ENCODE data around the gene RAB4A.
"Not testable (repeated sequence)": the region's sequence is repeated elsewhere in the genome, so short reads cannot be mapped to it uniquely, and the experiment has no call there.

RAB4A gene

DNA sequence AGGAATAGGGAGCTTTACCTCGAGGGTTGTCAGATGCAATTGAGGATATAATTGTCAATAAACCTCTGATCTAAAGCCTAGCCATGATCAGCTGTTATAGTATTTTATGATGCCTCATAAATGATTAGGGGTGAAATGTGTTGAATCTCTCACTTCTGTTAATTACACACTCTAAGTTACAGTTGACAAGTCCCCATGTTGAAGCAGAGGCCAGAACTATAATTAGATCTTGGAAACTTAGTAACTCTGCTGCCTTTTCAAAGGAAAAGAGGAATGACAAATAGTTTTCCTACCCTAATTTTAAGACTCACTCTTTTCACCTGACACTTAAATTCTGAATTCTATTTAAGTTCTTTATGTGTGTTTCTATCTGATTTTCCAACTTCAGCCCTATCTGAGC is 38.2 kb downstream of the RAB4A start:
- FAIRE-seq (no peak), DNase-seq (ENCODE audit: insufficient read length, low spot score) (no peak)
- no peak for TF ChIP-seq POLR2A (IDR thresholded peaks at IDR 0.05; ENCODE audit: low read depth, low read length)

DNA sequence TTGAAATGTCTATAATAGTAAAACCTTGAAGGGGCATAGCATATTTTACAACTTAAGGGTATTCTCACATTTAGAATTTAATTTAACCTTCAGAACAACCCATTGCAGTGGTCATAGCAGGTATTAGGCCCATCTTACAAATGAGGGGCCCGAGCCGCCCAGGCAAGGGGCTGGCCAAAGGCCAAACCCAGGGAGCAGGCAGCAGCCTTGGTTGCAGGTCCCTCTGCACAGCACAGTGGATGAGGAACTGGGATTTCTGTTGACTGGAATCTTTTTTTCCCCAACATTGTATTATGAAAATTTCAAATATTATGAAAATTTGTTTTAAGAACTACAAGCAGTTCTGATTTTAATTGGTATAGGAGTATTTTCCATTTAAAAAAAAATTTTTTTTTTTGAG is 38.8 kb downstream of the RAB4A start:
- DNase-seq (ENCODE audit: insufficient read length, low spot score) (no peak), FAIRE-seq (no peak)
- TF ChIP-seq POLR2A (IDR thresholded peaks at IDR 0.05; ENCODE audit: low read depth, low read length): no peak

DNA sequence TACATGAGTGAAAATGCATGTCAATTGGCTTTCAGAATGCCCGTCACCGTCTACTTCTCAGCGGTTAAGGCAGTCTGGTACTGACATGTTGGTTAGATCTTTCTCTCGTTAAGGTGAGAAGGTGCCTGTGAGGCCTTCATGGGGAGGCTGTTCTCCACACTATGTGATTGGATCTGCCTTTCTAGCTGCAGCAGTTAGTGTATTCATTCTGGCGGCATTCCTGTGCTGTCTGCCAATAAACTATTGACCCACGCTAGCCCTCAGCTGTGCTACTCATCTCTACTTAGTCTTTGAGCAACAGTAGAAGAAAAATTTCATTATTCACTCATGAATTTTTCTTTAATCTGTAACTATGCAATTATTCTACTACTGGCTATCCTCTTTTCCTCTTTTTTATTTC is 39.9 kb downstream of the RAB4A start:
- no peak for TF ChIP-seq POLR2A (IDR thresholded peaks at IDR 0.05; ENCODE audit: low read depth, low read length)
- DNase-seq (ENCODE audit: insufficient read length, low spot score): no peak
- no peak for FAIRE-seq

DNA sequence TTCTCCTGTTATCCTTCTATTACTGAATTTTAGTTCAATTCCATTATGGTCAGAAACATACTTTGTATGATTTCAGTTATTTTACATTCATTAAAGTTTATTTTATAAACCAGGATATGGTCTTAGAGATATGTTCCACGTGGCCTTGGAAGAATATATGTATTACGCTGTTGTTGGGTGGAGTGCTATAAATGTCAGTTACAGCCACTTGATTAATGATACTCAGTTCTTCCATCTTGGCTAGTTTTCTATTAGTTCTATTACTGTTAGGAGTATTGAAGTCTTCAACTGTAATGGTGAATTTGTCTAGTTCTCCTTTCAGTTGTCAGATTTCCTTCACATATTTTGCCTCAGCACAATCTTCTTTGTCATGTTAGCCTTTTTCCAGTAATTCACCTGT is 45.3 kb downstream of the RAB4A start:
- DNase-seq (ENCODE audit: insufficient read length, low spot score): no peak
- FAIRE-seq: no peak
- no peak for TF ChIP-seq POLR2A (IDR thresholded peaks at IDR 0.05; ENCODE audit: low read depth, low read length)

DNA sequence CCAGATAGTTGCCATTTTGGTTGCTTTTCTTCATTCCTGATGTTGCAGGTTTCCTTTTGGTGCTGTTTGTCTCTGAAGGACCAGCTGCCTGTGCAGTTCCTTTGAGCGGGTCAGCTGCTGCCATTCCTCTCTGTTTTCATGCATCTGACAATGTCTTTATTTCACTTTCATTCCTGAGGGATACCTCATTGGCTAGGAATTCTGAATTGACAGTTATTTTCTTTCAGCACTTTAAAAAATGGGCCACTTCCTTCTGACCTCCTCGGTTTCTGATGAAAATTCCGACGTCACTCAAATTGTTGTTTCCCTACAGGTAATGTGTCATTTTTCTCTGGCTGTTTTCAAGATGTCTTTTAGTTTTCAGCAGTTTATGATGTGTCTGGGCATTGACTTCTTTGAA is 47.1 kb downstream of the RAB4A start:
- DNase-seq (ENCODE audit: insufficient read length, low spot score) (no peak), FAIRE-seq (no peak)

DNA sequence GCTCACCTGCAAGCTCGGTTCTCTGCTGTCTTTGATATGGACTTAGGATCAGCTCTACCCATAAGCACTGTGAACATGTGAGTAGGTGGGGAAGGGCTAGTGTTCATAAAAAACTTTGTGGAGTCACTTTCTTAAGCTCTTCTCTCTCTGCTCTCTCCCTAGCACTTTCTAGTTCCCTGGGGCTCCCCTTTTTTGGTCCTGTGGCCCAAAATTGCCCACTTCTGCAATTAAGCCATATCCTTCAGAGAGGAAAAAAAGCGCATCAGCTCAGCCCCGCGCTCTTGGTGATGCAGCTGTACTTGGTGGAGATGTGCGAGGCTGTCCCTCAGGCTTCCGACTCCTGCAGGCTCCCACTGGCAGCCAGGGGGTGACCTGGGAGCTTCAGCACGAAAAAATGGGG is 48.6 kb downstream of the RAB4A start:
- no peak for TF ChIP-seq POLR2A (IDR thresholded peaks at IDR 0.05; ENCODE audit: low read depth, low read length)
- no peak for DNase-seq (ENCODE audit: insufficient read length, low spot score)
- no peak for FAIRE-seq

More for the DNA sequence above, 47.1 kb downstream of the RAB4A start:
- TF ChIP-seq POLR2A (IDR thresholded peaks at IDR 0.05; ENCODE audit: low read depth, low read length): no peak

DNA sequence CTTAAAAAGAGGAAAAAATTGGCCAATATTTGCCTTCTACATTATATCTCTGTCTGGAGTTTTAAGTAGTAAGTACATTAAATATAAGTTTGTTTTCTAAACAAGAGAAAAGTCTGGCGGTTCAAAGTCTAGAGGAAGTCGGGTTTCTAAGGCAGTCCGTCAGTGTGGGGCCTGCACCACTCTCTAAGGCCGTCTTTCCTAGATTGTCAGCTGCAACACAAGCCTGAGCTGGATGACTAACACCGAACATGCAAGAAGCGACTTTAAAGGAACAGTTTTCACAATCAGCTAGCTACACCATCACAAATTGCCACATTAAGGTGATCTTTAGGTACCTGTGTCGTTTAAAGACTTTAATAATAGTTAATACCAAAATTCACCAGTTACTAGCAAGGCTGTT is 52.3 kb downstream of the RAB4A start:
- no peak for FAIRE-seq
- TF ChIP-seq POLR2A (IDR thresholded peaks at IDR 0.05; ENCODE audit: low read depth, low read length): no peak

DNA sequence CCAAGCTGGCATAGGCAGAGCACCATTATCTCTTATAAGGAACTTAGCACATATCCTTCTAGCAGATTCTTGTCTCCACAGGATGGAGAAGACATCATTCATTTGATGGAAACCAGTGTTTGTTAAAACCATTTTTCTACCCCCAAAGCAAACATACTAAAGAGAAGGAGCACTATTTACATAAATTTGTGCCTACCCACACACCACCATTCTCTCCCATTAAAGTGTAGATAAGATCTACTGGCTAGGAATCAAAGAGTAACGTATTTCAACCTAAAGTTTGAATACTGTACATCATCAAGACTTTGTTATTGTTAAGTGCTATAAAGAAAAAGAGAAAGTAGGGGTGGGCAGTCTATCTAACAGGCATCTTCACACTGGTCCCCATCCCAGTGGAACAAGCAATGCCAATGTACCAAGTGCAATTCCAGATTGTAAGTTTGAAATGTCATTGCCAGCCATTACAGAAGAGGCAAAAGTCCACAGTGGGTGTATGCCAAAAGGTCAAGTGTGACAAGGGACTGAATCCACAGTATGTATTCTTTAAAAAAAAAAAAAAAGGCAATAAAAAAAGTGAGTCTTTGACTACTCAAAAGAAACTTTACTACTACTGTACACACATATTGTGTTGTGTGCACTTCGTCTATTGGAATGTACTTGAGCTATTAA is 53.1 kb downstream of the RAB4A start:
- no peak for TF ChIP-seq POLR2A (IDR thresholded peaks at IDR 0.05; ENCODE audit: low read depth, low read length)
- no peak for FAIRE-seq

More for the DNA sequence above, 52.3 kb downstream of the RAB4A start:
- DNase-seq (ENCODE audit: insufficient read length, low spot score): no peak

DNA sequence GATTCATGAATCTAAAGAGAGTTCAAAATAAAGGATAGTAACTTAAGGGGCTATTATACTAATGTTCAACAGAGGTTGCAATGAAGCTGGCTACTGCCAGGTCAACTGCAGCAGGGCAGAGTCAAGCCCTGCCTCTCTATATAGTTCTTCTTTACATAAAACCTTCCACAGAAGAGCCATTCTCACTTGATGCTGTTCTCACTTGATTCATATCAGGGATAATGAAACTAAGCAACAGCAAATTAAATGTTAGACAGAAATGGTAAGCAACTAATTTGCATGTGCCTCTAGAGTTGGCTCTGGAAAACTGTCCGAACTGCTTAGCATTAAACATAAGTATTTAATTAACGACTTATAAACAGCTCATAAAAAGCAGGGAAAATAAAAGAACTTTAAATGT is 54.5 kb downstream of the RAB4A start:
- no peak for DNase-seq (ENCODE audit: insufficient read length, low spot score)
- FAIRE-seq: no peak
- no peak for TF ChIP-seq POLR2A (IDR thresholded peaks at IDR 0.05; ENCODE audit: low read depth, low read length)

More for the DNA sequence above, 53.1 kb downstream of the RAB4A start:
- no peak for DNase-seq (ENCODE audit: insufficient read length, low spot score)

DNA sequence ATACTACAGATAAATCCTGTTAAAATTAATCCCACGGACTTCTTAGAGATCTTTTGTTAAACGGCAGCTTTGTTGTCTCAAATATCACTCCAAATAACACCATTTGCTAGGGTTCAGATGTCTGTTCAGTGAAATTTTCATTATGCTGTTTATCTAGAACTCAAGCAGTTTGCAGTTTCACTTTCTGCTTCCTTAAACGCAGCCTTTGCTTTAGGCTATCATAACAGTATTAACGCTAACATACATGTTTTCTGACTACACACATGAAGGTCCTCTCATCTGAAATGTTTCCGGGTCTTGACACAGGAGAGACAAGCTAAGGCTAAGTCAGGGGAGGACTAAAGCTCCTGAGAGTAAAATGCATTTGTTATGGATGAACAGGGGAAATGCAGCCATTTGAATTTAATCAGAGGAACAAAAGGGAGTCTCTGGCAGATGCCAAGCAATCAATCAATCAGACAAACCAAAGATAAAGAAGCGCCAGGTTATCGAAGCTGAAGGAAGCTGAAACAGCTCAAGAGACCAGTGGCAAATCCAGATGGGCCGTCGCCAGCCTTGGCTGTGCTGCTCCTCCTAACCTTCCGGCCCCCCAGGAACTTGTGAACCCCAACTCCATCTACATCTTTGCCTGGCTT is 55.1 kb downstream of the RAB4A start:
- DNase-seq (ENCODE audit: insufficient read length, low spot score): no peak
- no peak for FAIRE-seq

DNA sequence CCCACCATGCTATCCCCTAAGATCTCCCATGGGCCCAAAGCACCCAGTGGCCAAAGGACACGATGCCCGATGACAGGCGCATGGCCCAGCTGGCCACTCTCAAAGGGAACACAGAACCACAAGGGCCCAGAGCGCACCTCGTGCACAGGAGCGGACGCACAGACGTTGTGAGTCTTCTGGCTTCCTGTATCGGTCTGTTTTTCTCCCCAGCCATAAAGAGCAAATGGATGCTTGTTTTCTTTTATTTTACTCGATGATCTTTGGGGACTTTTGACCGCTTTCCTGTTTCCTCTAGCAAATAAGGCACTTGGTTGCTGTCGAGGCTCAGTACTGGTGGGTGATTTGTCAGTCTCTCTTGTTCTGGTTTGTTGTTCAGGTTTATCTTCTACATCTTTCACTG is 55.7 kb downstream of the RAB4A start:
- TF ChIP-seq POLR2A (IDR thresholded peaks at IDR 0.05; ENCODE audit: low read depth, low read length): no peak
- FAIRE-seq (no peak), DNase-seq (ENCODE audit: insufficient read length, low spot score) (no peak)

More for the DNA sequence above, 55.1 kb downstream of the RAB4A start:
- TF ChIP-seq POLR2A (IDR thresholded peaks at IDR 0.05; ENCODE audit: low read depth, low read length): no peak

DNA sequence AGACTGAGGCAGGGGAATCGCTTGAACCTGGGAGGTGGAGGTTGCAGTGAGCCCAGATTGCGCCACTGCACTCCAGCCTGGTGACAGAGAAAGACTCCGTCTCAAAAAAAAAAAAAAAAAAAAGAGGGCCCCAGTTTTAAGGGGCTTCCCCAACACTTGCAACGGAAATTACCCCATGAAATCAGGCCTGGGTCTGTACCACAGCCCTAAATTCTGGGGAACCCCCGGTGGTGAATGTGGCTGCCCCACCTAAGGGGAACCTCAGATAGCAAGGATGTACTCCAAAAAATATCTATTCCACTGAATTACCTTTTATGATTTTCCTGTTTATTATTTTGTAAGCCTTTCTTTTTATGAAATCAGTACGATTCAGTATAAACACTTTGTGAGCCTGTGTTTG is 56.9 kb downstream of the RAB4A start:
- DNase-seq (ENCODE audit: insufficient read length, low spot score); FAIRE-seq: not testable (repeated sequence)

DNA sequence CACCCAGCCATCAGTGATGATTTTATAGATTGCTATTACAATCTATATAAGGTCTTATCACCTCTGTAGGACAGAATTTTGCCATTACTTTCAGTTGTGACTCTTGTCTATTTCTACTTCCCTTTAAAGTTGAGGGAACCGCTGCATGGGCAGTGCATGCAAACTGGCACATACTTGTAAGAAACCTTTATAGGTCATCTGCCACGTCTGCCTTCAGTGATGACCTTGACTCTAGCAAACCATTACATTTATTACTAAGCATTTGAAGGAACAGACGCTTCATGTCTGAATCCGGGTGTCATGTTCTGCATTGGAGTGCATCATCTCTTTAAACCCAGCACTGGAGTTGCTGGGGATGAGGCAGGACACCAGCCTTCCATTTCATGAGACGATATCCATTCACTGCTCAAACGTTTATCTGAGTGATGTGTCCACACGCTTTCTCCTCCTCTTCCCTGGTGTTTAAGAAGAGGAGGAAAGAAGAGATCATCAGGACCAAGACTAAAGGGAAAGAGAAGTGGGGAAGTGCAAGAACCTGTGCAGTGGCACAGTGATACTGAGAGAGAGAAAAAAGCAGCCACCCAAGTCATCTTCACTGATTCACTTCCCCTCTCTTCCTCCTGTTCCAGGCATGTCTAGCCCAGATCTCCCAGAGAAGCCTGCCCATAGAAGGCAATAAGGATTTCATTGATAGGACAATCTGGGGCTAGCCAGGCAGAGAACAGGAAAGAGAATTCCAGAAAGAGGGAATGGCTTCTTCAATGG is 57.9 kb downstream of the RAB4A start:
- no peak for FAIRE-seq
- TF ChIP-seq POLR2A (IDR thresholded peaks at IDR 0.05; ENCODE audit: low read depth, low read length): no peak
- DNase-seq (ENCODE audit: insufficient read length, low spot score): no peak

DNA sequence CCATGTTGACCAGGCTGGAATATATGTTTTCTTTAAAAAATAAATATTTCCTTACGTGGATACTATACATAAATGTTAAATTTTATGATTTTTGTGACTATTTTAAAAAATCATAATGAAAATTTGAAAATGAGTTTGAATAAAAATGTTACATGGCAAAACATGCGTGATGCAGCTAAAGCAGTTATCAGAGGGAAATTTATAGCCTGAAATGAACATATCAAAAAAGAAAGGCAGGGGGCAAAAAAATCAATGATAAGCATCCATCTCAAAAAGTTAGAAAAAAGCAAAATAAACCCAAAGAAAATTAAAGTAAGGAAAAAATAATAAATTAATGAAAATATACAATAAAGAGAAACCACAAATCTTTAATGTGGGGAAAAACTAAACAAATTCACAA is 63.4 kb downstream of the RAB4A start:
- DNase-seq (ENCODE audit: insufficient read length, low spot score) (no peak), FAIRE-seq (no peak)
- no peak for TF ChIP-seq POLR2A (IDR thresholded peaks at IDR 0.05; ENCODE audit: low read depth, low read length)

DNA sequence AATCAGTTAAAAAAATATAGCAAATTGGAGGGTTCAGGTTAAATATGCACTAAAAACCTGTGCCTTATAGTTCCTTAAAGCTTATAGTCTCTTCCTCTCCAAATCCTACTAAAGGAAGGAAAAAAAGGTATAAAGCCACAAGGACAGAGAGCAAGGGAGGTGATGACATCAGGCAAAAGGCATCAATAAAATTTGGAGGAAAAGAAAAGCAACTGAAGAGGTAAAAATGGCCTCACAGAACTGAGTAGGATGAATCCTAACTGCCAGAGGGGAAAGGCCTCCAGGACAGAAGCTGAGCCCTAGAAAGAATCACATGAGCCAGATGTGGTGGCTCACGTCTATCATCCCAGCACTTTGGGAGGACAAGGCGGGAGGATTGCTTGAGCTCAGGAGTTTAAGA is 63.8 kb downstream of the RAB4A start:
- TF ChIP-seq POLR2A (IDR thresholded peaks at IDR 0.05; ENCODE audit: low read depth, low read length): no peak
- FAIRE-seq (no peak), DNase-seq (ENCODE audit: insufficient read length, low spot score) (no peak)

Measured in H54 (cell line).